ENCODE measurements around the gene SRRM1. TPM values are rescaled to one million over a fixed set of nuclear protein-coding genes. Genes with fewer than 3 reads are reported as not detected.

The SRRM1 gene
- total and polyA plus RNA-seq, 9 of the 15 experiments (the other 6 are each of a cell fraction or from before 2014, with no cell fraction given) = 54.5 to 268 (median 115) TPM

GRCh38 chr1:24643363-24644099, 429 bp downstream of the SRRM1 start (continued):
- TF ChIP-seq MITF (IDR thresholded peaks at IDR 0.05) (no peak), ZNF449 (CRISPR knock-in tag; IDR thresholded peaks at IDR 0.05) (no peak), ZBTB5 (IDR thresholded peaks at IDR 0.05) (no peak), JUN (IDR thresholded peaks at IDR 0.05; ENCODE audit: borderline replicate concordance, low read depth, low read length) (no peak), JUN (CRISPR knock-in tag; IDR thresholded peaks at IDR 0.05; ENCODE audit: borderline replicate concordance) (no peak), PRMT5 (CRISPR knock-in tag; IDR thresholded peaks at IDR 0.05) (no peak), FOXJ2 (tag; IDR thresholded peaks at IDR 0.05) (no peak), MEF2D (tag; conservative IDR thresholded peaks at IDR 0.05; ENCODE audit: low read depth) (no peak), CHAMP1 (IDR thresholded peaks at IDR 0.05) (no peak), ZBTB11 (CRISPR knock-in tag; IDR thresholded peaks at IDR 0.05) (peak in 1 of 3 experiments; percentile 10; a peak in 1 of 6 replicates), ZNF175 (CRISPR knock-in tag; IDR thresholded peaks at IDR 0.05; ENCODE audit: low read depth) (no peak), FOXA1 (IDR thresholded peaks at IDR 0.05; ENCODE audit: borderline replicate concordance) (no peak), ZNF79 (CRISPR knock-in tag; IDR thresholded peaks at IDR 0.05; ENCODE audit: low read depth) (no peak), CHD1 (IDR thresholded peaks at IDR 0.05; ENCODE audit: low read length) (peak; percentile 91), BCOR (IDR thresholded peaks at IDR 0.05) (no peak)
